A549 treated with CORT108297 at 1 μM for 4 hours (cell line): ENCODE results near the gene CAV3. TPM values are rescaled to one million over a fixed set of nuclear protein-coding genes. Genes with fewer than 3 reads are reported as not detected.

Source experiments
- total RNA-seq: library from RNA; stranded (reverse); fragments of 200-300 nt; extraction: Qiagen RNA extraction; gene quantifications from 5 replicates; pipeline ENCODE4 v1.2.3, GENCODE V29; 2022

CAV3 gene
- 0.14 TPM in 1 of 5 replicates, not detected in the others for total RNA-seq

GRCh38 chr3:8733332-8734094 lies at the start of gene CAV3:
TSS of gene CAV3 (plus strand) at chr3:8733802. CDS start at chr3:8733877, 75 bp downstream.

DNA sequence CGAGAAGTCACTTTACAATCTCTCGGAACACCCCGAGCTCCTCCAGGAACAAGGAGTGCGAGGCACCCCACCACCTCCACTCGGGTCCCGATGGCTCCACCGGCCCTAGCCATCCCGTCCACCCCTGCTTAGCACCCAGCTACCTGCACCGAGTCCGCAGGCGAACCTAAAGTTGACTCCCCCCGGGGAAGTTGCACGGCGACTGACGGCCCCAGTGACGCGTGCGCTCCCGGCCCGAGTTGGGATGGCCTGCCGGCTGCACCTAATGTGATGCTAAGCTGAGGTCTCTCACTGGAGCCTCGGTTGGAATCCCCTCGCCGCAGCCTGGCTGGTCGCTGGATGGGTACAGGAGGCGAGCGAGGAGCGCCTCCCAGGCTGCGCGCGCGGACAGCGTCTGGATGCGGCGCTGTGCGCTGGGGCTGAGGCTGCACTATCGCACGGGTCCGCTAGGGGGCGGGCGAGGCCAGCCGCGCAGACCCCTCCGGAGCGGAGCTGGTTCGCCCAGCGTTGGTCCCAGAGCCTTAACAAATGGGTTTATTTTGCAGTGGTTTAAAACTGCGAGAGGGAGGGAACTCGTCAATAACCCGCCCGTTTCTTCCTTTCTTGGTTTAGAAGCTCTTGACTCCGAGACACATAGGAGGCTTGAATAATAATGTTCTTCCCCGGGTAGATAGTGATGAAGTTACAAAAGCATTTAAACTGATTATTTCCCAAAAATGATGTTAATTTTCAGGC lies 35.7 kb downstream of the CAV3 start, which contains the start of gene OXTR:
TSS of gene OXTR (minus strand) at position 526 of the 735 bp plus-strand sequence. CDS start 1,426 bp downstream, outside the sequence.

Other genes with a start within 250 kb of the CAV3 start
- gene LMCD1, start 232.0 kb upstream of the CAV3 start, total RNA-seq = 71.6 to 80.1 TPM (median 76.8 TPM) in 5 replicates
- gene SSUH2, start 89.0 kb upstream of the CAV3 start, total RNA-seq = 0.53 to 1.2 TPM (median 0.88 TPM) in 5 replicates
- gene OXTR, start 35.8 kb downstream of the CAV3 start, total RNA-seq = 9.1 to 11.4 TPM (median 10.4 TPM) in 5 replicates
- gene RAD18, start 229.7 kb downstream of the CAV3 start, total RNA-seq = 11.8 to 14.4 TPM (median 14.0 TPM) in 5 replicates